ENCODE measurements around the gene BBLN.

The BBLN gene

GRCh38 chr9:128125580-128126354 is 34.3 kb upstream of the BBLN start:
- no peak for TF ChIP-seq REST (IDR thresholded peaks at IDR 0.05; ENCODE audit: insufficient read depth in 1 of 2, low read depth in 2 of 2, low read length in 2 of 2)

DNA sequence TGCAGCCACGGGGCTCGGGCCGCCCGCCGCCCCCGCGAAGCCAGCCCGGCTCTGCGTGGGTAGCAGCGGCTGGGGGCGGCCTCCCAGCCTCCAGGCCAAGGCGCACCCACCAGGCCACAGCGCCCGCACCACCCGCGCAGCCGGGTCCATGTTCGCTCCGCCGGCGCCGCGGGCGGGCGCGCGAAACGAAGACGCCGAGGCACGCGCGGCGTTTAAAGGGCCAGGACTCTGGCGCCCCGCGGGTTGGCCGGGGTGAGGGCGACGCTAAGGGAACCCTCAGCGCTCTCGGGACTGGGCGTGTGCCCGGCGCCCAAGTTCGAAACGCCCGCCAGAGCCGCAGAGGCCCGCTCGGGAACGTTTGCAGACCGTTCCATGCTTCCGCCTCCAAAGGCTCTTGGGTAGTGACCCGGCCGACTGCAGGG is 32.5 kb upstream of the BBLN start, which contains the start of gene PTGES2:
TSS of gene PTGES2 (minus strand) at position 162 of the 422 bp plus-strand sequence. CDS start at position 150, 12 bp downstream.
- TF ChIP-seq SIN3A (IDR thresholded peaks at IDR 0.05; ENCODE audit: borderline replicate concordance, insufficient read depth, low read length) (peak; percentile 65; the same call in 1 of the 2 replicates), TAF1 (IDR thresholded peaks at IDR 0.05; ENCODE audit: borderline replicate concordance, insufficient read depth, low read length) (no peak), FOXP2 (optimal IDR thresholded peaks at IDR 0.05; ENCODE audit: borderline replicate concordance, extremely low read depth, extremely low read length, insufficient read depth) (no peak), POLR2AphosphoS5 (IDR thresholded peaks at IDR 0.05; ENCODE audit: low read depth, low read length) (peak; percentile 19; the same call in 1 of the 2 replicates), REST (IDR thresholded peaks at IDR 0.05; ENCODE audit: insufficient read depth in 1 of 2, low read depth in 2 of 2, low read length in 2 of 2) (no peak)

DNA sequence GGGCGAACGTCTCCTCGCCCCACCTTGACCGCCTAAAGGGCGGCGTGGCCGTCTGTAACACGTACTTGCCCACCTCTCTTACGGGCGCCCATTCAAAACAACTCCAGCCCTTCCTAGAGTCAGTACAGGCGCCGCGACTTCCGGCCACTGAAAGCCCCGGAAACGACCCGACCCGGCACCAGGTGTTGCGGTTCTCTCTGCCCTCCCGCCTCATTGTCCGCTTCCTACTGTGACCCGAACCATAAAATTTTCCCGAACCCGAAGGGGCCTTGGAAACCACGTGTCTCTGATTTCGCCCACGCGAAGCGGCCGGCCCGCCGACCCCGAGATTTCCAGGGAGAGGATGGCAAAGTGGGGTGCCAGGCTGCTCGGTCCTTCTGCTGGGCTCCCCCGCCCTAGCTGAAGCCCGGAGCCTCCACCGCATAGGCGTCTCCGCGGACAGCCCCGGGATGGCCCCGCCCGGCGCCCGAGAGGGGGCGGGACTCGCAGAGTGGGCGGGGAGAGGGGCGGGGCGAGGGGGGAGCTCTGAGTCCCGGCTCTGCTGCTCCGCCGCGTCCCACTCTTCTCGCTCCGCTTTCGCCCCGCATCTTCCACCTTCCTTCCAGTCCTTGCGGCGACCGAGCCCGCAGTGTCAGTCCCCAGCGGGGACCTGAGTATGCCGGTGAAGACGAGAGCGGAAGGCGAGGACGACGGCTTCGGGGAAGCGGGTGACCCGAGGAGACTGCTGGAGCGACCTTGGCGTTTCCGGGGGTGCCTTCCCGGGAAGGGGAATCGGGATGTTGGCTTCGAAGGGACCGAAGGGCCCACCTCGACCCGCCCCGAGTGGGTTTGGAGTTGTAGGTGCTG is 31.9 kb upstream of the BBLN start:
- TF ChIP-seq TAF1 (IDR thresholded peaks at IDR 0.05; ENCODE audit: borderline replicate concordance, insufficient read depth, low read length) (0 out of 2 replicates have a peak, but pooled peaks have one; percentile 16), REST (IDR thresholded peaks at IDR 0.05; ENCODE audit: insufficient read depth in 1 of 2, low read depth in 2 of 2, low read length in 2 of 2) (0 out of 4 replicates have a peak, but pooled peaks of 1 of the 2 experiments have one; percentile 19), FOXP2 (optimal IDR thresholded peaks at IDR 0.05; ENCODE audit: borderline replicate concordance, extremely low read depth, extremely low read length, insufficient read depth) (no peak), POLR2AphosphoS5 (IDR thresholded peaks at IDR 0.05; ENCODE audit: low read depth, low read length) (peak; percentile 63; the same call in 1 of the 2 replicates), SIN3A (IDR thresholded peaks at IDR 0.05; ENCODE audit: borderline replicate concordance, insufficient read depth, low read length) (no peak)

DNA sequence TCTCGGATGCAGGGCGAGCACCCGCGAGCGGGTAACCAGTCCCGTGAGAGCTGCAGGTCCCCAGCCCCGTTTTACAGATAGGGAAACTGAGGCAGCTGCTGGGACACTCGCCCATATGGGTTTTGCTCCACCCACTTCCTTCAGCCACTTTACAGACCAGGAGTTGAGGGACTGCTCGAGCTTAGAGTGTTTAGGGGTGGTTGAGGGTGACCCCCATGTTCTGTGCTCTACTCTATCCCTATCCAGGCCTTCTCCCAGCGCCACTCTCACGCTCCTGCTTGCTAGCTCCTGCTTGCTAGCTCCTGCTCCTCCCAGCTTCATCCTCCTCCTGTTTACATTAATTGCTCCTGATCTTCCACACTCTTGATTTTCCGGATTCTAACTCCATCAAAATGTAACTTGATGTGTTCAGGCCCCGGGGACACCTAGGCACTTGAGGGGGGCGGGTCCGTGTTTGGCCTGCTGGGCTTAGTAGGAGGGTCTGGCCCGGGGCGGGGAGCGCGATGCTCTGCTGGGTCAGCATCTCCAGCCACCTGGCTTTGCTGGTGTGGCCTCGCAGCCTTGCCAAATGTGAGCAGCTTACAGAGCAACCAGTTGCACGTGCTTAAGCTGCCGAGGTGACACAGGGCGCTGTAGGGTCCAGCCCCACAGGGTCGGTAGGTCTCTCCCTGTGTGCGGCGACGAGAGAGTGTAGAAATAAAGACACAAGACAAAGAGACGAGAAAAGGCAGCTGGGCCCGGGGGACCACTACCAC is 31.1 kb upstream of the BBLN start:
- TF ChIP-seq FOXP2 (optimal IDR thresholded peaks at IDR 0.05; ENCODE audit: borderline replicate concordance, extremely low read depth, extremely low read length, insufficient read depth) (no peak), POLR2AphosphoS5 (IDR thresholded peaks at IDR 0.05; ENCODE audit: low read depth, low read length) (no peak), TAF1 (IDR thresholded peaks at IDR 0.05; ENCODE audit: borderline replicate concordance, insufficient read depth, low read length) (no peak), SIN3A (IDR thresholded peaks at IDR 0.05; ENCODE audit: borderline replicate concordance, insufficient read depth, low read length) (no peak), REST (IDR thresholded peaks at IDR 0.05; ENCODE audit: insufficient read depth in 1 of 2, low read depth in 2 of 2, low read length in 2 of 2) (no peak)

Data from PFSK-1 (cell line).